HG03097 (cell line): Measurements from ENCODE around the gene ADD1.

Experiments used
- ATAC-seq: cut with Tn5 transposase; IDR thresholded peaks from one replicate; pipeline ENCODE4 v1.9.1; 2021; ENCODE audit not compliant: unreplicated experiment, low FRiP score

The ADD1 gene

GRCh38 chr4:2879026-2879425, 35.4 kb downstream of the ADD1 start:
- no peak for ATAC-seq

- ATAC-seq, result no peak
Measured at GRCh38 chr4:2881431-2881830, 37.8 kb downstream of the ADD1 start.

GRCh38 chr4:2882341-2882740, 38.7 kb downstream of the ADD1 start:
- ATAC-seq, result no peak

- no peak for ATAC-seq
Measured at GRCh38 chr4:2886161-2886560, 42.5 kb downstream of the ADD1 start.

DNA sequence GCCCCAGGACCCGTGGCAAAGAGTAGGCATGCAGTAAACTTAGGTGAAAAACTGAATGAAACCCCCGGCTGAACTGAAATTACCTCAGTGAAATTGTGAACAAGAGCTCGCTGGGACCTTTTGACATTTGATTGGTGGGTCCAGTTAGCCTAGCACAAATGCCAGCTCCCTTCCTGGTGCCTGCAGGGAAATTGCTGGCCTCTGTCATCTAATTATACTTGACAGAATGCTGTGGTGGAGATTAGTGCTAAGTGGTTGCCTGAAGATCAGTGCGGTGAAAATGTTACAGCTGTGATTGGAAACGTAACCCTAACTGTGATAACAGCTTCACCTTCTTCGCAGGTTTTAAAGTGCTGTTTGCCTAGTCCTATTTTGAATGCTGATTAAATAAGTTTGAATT, 43.0 kb downstream of the ADD1 start:
- ATAC-seq, result no peak

DNA sequence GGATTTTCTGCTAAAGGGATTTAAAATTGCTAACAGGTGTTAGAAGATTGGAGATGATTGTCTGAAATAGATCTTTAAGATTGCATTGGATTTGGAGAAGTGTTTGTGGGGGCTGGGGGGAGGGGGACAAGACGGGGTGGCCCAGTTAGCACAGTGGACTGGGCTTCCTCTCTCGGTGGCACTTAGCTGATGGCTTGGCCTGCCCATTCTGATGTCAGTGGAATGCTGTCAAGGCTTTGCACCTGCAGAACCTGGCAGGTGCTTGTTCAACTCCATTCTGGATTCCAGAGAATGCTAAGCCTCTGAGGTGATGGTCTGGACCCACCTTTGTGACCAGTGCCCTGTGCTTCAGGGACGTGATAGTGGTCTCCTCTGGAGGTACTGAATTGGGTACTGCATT, 43.7 kb downstream of the ADD1 start:
- ATAC-seq, result no peak

DNA sequence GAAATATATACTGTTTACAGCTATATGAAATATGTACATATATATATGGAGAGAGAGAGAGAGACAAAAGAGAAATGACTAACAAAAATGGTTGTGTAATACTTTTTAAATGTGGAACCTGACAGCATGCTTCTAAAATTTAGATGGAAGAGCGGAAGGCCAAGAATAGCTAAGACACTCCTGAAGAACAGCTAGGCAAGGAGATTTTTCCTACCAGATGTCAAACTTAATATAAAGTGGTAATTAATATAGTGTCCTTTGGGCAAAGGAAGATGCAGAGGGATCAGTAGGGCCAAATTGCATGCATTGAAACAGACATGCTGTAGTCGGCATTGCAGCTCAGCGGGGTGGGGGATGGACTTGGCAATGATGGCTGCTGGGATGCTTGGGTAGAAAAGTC, 45.2 kb downstream of the ADD1 start:
- no peak for ATAC-seq

GRCh38 chr4:2891294-2891693, 47.6 kb downstream of the ADD1 start:
- no peak for ATAC-seq

DNA sequence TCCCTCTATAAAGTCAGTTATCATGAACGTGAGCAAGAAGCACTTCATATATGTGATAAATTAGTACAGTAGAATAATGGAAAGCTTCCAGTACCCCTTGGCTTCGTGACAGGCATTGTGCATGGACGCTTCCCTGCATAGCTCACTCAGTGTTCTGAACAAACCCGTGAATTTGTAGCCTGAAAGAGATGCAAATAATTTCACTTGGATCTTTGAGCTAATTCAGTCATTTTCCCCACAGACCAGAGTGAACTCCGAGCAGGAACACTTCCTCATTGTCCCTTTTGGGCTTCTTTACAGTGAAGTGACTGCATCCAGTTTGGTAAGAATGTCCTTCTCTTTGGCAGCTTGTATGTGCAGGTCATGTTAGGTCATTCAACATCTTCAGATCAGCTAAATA, 50.1 kb downstream of the ADD1 start:
- no peak for ATAC-seq

GRCh38 chr4:2898001-2898400, 54.4 kb downstream of the ADD1 start:
- no peak for ATAC-seq

DNA sequence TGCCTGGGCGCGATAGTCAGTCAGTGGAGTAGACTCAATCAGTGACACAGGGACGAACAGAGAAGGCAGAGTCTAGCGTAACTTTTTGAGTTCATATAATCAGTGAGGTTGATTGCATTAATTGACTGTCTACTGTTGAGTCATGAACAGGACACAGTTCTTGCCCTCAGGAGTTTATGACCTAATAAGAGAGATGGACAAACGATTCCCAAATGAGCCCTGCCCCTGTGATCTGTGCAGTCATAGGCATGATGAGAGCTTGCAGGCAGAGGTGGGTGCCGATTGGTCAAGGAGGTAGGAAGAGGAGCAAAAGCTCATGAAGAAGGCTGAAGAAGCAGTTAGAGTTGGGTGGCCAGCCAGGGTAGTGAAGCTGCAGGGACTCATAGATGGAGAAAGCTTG, 57.1 kb downstream of the ADD1 start:
- ATAC-seq, result no peak

GRCh38 chr4:2901186-2901585, 57.5 kb downstream of the ADD1 start:
- no peak for ATAC-seq

DNA sequence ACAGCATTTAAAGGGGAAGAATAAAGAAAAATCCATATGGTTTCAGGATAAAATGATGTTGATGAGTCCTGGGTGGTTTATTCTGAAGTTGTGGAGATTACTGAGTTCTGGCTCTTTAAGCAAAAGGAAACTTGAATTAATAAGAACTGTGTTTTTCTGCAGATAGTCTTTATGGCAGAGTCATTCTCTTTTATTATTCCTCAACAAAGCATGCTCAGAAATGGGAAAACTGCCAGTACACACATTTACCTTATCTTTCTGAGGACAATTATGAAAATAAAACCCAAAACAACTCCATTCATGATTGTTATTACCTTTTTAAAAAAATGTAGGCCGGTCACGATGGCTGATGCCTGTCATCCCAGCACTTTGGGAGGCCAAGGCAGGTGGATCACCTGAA, 58.5 kb downstream of the ADD1 start:
- no peak for ATAC-seq

GRCh38 chr4:2905544-2905943, 61.9 kb downstream of the ADD1 start:
- no peak for ATAC-seq

DNA sequence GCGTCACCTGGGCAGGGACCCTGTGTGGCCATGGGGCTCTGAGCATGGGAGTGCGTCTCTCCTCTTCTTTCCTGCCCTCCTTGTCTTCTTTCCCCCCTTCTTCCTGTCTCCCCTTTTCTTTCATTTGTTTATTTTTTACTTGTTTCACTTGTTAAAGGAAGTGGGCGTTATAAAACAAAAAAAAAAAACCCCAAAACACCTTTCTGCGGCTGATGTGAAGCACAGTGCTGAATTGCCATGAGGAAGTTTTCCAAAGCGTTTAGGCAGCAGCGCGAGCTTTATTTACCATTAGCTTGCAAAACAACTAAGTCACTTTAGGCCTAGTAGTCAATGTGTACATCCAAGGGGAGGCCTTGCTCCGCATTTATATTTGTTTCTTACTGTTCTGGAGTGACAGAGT, 62.6 kb downstream of the ADD1 start:
- ATAC-seq, result no peak

- no peak for ATAC-seq
Measured at GRCh38 chr4:2907226-2907625, 63.6 kb downstream of the ADD1 start.

DNA sequence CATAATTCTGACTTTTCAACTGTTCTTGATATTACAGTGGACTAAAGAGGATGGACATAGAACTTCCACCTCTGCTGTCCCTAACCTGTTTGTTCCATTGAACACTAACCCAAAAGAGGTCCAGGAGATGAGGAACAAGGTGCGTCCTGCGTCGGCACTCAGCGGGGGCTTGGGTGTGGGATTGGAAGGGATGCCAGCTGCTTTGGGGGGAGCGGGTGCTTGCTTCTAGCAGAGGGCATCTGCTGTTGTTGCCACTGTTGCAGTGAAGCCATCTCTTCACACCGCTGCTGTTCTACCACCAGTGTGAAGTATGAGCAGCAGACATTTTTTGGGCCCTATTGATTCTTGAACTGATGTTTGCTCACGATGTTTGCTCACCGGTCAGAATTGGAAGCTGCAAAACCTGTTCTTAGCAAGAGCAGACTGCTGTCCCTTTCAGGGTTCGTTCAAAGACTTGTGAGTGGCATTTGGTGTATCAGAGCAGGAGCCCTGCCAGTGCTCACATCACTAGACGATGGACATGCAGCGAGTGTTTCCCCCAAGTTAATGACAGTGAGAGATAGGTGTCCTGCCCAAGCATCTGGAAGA, 64.2 kb downstream of the ADD1 start:
- no peak for ATAC-seq

DNA sequence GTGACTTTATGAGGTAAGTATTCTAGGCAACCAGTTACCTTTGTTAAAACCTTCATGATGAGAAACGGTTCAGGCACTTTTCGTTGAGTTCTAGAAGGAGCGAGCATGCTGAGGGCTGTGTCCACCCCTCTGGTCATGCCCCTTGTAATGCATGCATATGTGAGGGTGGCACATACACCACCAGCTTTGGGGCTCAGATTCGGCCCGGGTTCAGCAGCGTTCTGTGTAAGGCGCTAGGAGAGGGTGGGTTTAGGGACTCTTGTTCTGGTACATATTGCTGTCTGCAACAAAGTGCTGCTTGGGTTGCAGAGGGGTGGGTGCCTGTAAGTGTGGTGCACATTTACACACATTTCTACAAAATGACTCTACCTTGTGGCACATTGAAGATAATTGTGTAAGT, 65.0 kb downstream of the ADD1 start:
- ATAC-seq, result no peak

DNA sequence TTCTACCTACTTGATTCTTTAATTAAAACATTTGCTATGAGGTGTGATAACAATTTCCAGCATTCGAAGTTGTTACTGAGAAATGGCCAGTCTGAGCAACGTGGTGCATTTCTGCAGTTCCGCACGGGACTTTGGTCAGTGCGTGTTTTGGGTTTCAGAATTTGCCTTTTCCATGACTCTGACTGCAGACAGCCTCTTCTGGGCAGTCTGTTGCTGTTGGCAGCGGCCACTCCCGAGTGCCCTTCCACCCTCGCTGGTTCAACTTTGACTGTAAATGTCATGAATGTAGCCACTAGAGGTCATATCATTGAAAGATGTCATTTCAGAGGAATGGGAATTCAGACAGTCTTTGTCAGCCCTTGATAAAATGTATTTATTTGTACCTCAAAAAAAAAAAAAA, 65.9 kb downstream of the ADD1 start:
- no peak for ATAC-seq

- ATAC-seq, result no peak
Measured at GRCh38 chr4:2910409-2910808, 66.8 kb downstream of the ADD1 start.

DNA sequence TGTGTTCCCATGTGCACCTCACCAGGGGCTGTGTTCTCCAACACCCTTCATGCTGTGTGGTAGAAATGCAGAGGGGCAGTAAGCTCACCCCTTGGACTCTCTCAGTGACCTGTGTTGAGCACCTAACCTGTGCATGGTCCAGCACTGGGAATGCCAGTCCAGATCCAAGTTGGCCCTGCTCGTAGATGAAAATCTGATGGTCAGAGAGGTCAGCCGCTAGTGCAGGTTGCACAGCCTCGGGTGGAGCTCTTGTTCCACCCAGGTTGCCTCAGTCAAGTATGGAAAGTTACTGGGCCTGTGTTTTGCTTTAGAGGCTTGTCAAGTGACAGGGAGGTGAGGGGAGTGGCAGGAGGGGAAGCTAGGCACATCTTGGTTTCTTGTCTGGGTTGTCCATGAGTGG, 68.2 kb downstream of the ADD1 start:
- ATAC-seq, result no peak

- no peak for ATAC-seq
Measured at GRCh38 chr4:2913168-2913567, 69.5 kb downstream of the ADD1 start.
